Endothelial cell of umbilical vein (primary cell): ENCODE results near the gene PEX10. TPM values are rescaled to one million over a fixed set of nuclear protein-coding genes. Genes with fewer than 3 reads are reported as not detected.

Experiments
- BruUV-seq: library from RNA; stranded (reverse); fragments of 400-500 nt; replicated peaks from 2 replicates; lab custom pipeline; 2021; lab: Mats Ljungman, UMichigan
- CTCF ChIA-PET: fragments of 300-600, 350-600 bp; sonication (Branson Sonifier 250); formaldehyde crosslinking; loops from one replicate; lab custom pipeline; 2021; ENCODE audit warnings: antibody characterized with exemption, inconsistent platforms; lab: Charles Lee
- POLR2A ChIA-PET: fragments of 300-600, 350-600 bp; sonication (Branson Sonifier 250); formaldehyde crosslinking; loops from one replicate; lab custom pipeline; 2021; ENCODE audit warnings: antibody characterized with exemption, inconsistent platforms; lab: Charles Lee
- DNase-seq: peaks from one replicate; pipeline ENCODE4 v3.0.0-alpha.2; 2011; ENCODE audit warnings: low read depth, low spot score
- FAIRE-seq: peaks from 2 replicates; lab custom pipeline; 2011; peaks lifted over from hg19 to GRCh38; lab: Jason Lieb, UNC
- H2AFZ ChIP-seq: 2 replicates; pipeline ENCODE4 v1.6.0; 2012; ENCODE audit warnings: low read depth, low read length, control low read depth, inconsistent platforms
- H3K27ac ChIP-seq: 2 replicates; pipeline ENCODE4 v1.5.1; 2011; ENCODE audit warnings: low read depth, mild to moderate bottlenecking, control low read depth, low read length, moderate library complexity; ENCODE audit not compliant: insufficient read depth
- H3K27me3 ChIP-seq, 2 experiments: 2 replicates each; pipeline versions ENCODE4 v1.6.0 to v1.6.1; 2011; ENCODE audit warnings: low read length in 2 of 2, mixed read lengths in 1 of 2; ENCODE audit not compliant: control insufficient read depth in 2 of 2, insufficient read depth in 2 of 2
- H3K36me3 ChIP-seq, 2 experiments: 2 replicates in 1 of 2; 3 replicates in 1 of 2; pipeline ENCODE4 v1.5.1; 2011; ENCODE audit warnings: low read length in 2 of 2, mild to moderate bottlenecking in 1 of 2, moderate library complexity in 1 of 2; ENCODE audit not compliant: control insufficient read depth in 2 of 2, insufficient read depth in 2 of 2; ENCODE audit errors: extremely low read depth in 1 of 2
- H3K4me1 ChIP-seq: 3 replicates; pipeline ENCODE4 v1.5.1; 2011; ENCODE audit warnings: mild to moderate bottlenecking, low read length; ENCODE audit not compliant: control insufficient read depth, insufficient read depth; ENCODE audit errors: extremely low read depth
- H3K4me2 ChIP-seq: 2 replicates; pipeline ENCODE4 v1.6.1; 2011; ENCODE audit warnings: low read length, control low read depth, mixed read lengths; ENCODE audit not compliant: insufficient read depth
- H3K4me3 ChIP-seq, 3 experiments: fragments of 200-600 bp in 1 of 3; sonication (generic), shearing (Covaris generic) in 1 of 3; replicated peaks in 1 of 3; 2 replicates each; pipeline ENCODE4 v1.5.1; 2011 to 2016; ENCODE audit warnings: control low read depth in 3 of 3, low read length in 3 of 3, mild to moderate bottlenecking in 2 of 3, inconsistent platforms in 1 of 3, low read depth in 1 of 3, moderate library complexity in 1 of 3; ENCODE audit not compliant: insufficient read depth in 1 of 3
- H3K79me2 ChIP-seq: 2 replicates; pipeline ENCODE4 v1.6.0; 2012; ENCODE audit warnings: low read length, inconsistent platforms; ENCODE audit not compliant: control insufficient read depth, insufficient read depth
- H3K9ac ChIP-seq: replicated peaks from 2 replicates; pipeline ENCODE3; 2011; ENCODE audit warnings: low read length, control low read depth; ENCODE audit not compliant: insufficient read depth; ENCODE audit errors: extremely low read depth
- H3K9me1 ChIP-seq: replicated peaks from 3 replicates; pipeline ENCODE4 v1.6.0; 2011; ENCODE audit warnings: mild to moderate bottlenecking, low read length; ENCODE audit not compliant: control insufficient read depth, insufficient read depth; ENCODE audit errors: extremely low read depth
- H3K9me3 ChIP-seq: replicated peaks from 2 replicates; pipeline ENCODE4 v1.5.1; 2012; ENCODE audit warnings: low read length, inconsistent platforms; ENCODE audit not compliant: control insufficient read depth, insufficient read depth
- H4K20me1 ChIP-seq: replicated peaks from 2 replicates; pipeline ENCODE3; 2011; ENCODE audit warnings: mild to moderate bottlenecking, low read length; ENCODE audit not compliant: control insufficient read depth, insufficient read depth; ENCODE audit errors: extremely low read depth
- CTCF ChIP-seq, 2 donors: IDR thresholded peaks; 1 replicate in 1 of 2; 2 replicates in 1 of 2; pipeline ENCODE4 v1.5.1; 2011; ENCODE audit warnings: low read length in 2 of 2, mild to moderate bottlenecking in 2 of 2, moderate library complexity in 2 of 2, control low read depth in 1 of 2, inconsistent platforms in 1 of 2, low read depth in 1 of 2; ENCODE audit not compliant: insufficient read depth in 1 of 2; ENCODE audit errors: extremely low read depth in 1 of 2
- EZH2 ChIP-seq: IDR thresholded peaks from 2 replicates; pipeline ENCODE4 v1.6.1; 2012; ENCODE audit warnings: borderline replicate concordance, low read depth, mild to moderate bottlenecking, moderate library complexity, low read length, inconsistent platforms; ENCODE audit not compliant: severe bottlenecking
- FOS ChIP-seq: IDR thresholded peaks from 2 replicates; pipeline ENCODE4 v1.6.1; 2011; ENCODE audit warnings: mild to moderate bottlenecking, low read length, moderate library complexity, borderline replicate concordance; ENCODE audit not compliant: insufficient read depth
- GATA2 ChIP-seq: IDR thresholded peaks from 2 replicates; pipeline ENCODE4 v1.7.0; 2011; ENCODE audit warnings: low read depth, mild to moderate bottlenecking, moderate library complexity, mixed read lengths, low read length; ENCODE audit not compliant: insufficient read length, insufficient read depth
- JUN ChIP-seq: IDR thresholded peaks from 2 replicates; pipeline ENCODE4 v1.6.1; 2011; ENCODE audit warnings: borderline replicate concordance, low read depth; ENCODE audit not compliant: insufficient read length, insufficient read depth
- MAX ChIP-seq: IDR thresholded peaks from 2 replicates; pipeline ENCODE4 v1.6.1; 2011; ENCODE audit not compliant: insufficient read depth, insufficient read length
- MYC ChIP-seq: IDR thresholded peaks from one replicate; pipeline ENCODE4 v1.6.1; 2011; ENCODE audit warnings: mild to moderate bottlenecking, low read depth, low read length
- POLR2A ChIP-seq: IDR thresholded peaks from 2 replicates; pipeline ENCODE4 v1.6.1; 2012; ENCODE audit warnings: low read depth, mild to moderate bottlenecking, control low read depth, low read length
- POLR2AphosphoS5 ChIP-seq: IDR thresholded peaks from 2 replicates; pipeline ENCODE4 v1.6.1; 2012; ENCODE audit warnings: low read depth, mild to moderate bottlenecking, control low read depth, low read length, moderate library complexity; ENCODE audit not compliant: insufficient read depth
- dilution Hi-C: fragments of 300-500 bp; cut with MboI; formaldehyde crosslinking; loops from one replicate; pipeline ENCODE4 v1.15.0; 2019; ENCODE audit warnings: low sequenced_read_pairs; ENCODE audit not compliant: extremely low pct_ligation_motif_present
- intact Hi-C: fragments of 100-400 bp; cut with micrococcal nuclease; formaldehyde crosslinking; loops from one replicate; pipeline ENCODE4 v1.10.0; 2022
- polyA plus RNA-seq, 4 experiments: library from polyadenylated mRNA; depleted of rRNA in 3 of 4; stranded (reverse) in 3 of 4; unstranded in 1 of 4; fragments of >200 nt; gene quantifications; 2 replicates each; pipeline versions ENCODE4 v1.2.1 to v1.2.3, GENCODE V29; 2011 to 2012; ENCODE audit warnings: missing spikeins in 1 of 4
- total RNA-seq: library from RNA; stranded (reverse); gene quantifications from 2 replicates; pipeline ENCODE4 v1.2.3, GENCODE V29; 2021

PEX10 gene
- total and polyA plus RNA-seq, 2 donors (not counting 3 experiments of a cell fraction or from before 2014, with no cell fraction given) = 25.1 to 26.7 TPM

- Histone ChIP-seq H3K4me3 (no peak overlapping the region), H3K27me3 (no peaks in the 10 kb centered on the region), H3K79me2 (no peaks in the 10 kb centered on the region), H4K20me1 (no peaks in the 10 kb centered on the region), H3K27ac (no peak overlapping the region), H3K9me3 (no peaks in the 10 kb centered on the region), H3K9ac (no peak overlapping the region), H3K4me2 (no peak overlapping the region), H3K9me1 (no peaks in the 10 kb centered on the region), H3K36me3 (no peaks in the 10 kb centered on the region), H3K4me1 (no peaks in the 10 kb centered on the region), H2AFZ (no peak overlapping the region)
- BruUV-seq = no TSS peak
- CTCF ChIA-PET = interaction anchor here (8.9 kb wide), 1 partner anchor 185 kb away, joined by 631 read pairs; the partner anchor contains the start of gene FAAP20
- POLR2A ChIA-PET = no interaction called here
- no peak for TF ChIP-seq CTCF (IDR thresholded peaks at IDR 0.05; ENCODE audit: extremely low read depth in 1 of 2, insufficient read depth in 1 of 2, low read depth in 1 of 2, low read length in 2 of 2)
- no peak for TF ChIP-seq MYC
- no peak for TF ChIP-seq MAX
- TF ChIP-seq GATA2 = no peak
- TF ChIP-seq POLR2AphosphoS5 = no peak
- no peak for TF ChIP-seq EZH2
- no peak for TF ChIP-seq FOS
- TF ChIP-seq POLR2A = no peak
- TF ChIP-seq JUN = no peak
- DNase-seq = no peak
- dilution Hi-C loops (no loop called here), intact Hi-C loops (loop anchor here (5.0 kb wide), 1 partner anchor 73 kb away; no protein-coding TSS in a partner anchor)
- FAIRE-seq = no peak
These were observed 27.4 kb downstream of the PEX10 start for GRCh38 chr1:2384941-2385481.
